ENCODE data around the gene PXDC1.

DNA sequence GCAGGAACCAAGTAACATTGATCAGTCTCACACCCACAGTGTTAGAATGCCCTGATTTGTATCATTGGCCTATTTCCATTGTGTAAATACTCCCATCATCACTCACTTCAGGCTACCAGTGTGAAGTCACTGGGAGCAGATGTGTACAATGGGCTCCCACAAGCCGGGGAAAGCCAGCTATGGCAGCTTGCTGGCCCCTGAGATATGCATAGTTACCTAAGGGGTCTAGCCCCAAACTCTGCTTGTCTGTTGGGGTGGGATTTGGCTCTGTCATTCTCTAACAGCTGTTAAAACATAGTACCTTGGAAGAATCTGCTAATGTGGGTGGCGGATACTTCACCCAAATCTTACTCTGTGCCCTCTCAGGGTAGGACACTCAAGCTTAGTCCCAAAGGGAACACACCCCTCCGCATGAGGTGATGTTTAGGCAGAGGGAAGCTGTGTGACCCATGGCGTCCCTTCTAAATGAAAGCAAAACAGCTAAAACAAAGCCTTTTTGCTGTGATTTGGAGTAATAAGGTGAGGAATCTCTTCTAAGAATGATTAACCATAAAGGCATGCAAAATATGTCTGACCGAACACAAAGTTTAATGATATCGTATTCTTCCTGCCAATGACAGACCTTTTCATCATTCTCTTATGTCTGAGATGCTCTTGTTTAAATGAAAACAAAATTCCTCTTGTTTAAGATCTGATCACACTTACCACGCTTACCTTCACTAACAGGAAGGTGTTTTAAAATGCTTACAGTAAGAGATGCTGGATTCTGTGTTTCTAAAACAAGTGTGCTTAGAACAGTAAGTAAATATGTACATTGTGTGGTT, 45.9 kb upstream of the PXDC1 start:
- TF ChIP-seq, protein P1, sequence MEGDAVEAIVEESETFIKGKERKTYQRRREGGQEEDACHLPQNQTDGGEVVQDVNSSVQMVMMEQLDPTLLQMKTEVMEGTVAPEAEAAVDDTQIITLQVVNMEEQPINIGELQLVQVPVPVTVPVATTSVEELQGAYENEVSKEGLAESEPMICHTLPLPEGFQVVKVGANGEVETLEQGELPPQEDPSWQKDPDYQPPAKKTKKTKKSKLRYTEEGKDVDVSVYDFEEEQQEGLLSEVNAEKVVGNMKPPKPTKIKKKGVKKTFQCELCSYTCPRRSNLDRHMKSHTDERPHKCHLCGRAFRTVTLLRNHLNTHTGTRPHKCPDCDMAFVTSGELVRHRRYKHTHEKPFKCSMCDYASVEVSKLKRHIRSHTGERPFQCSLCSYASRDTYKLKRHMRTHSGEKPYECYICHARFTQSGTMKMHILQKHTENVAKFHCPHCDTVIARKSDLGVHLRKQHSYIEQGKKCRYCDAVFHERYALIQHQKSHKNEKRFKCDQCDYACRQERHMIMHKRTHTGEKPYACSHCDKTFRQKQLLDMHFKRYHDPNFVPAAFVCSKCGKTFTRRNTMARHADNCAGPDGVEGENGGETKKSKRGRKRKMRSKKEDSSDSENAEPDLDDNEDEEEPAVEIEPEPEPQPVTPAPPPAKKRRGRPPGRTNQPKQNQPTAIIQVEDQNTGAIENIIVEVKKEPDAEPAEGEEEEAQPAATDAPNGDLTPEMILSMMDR (conservative IDR thresholded peaks at IDR 0.05): no peak
- no peak for TF ChIP-seq EZH2 (IDR thresholded peaks at IDR 0.05; ENCODE audit: low read depth)
